HT1080 (cell line): ENCODE measurements around the gene TEKT3. TPM values are rescaled to one million over a fixed set of nuclear protein-coding genes. Genes with fewer than 3 reads are reported as not detected.
A peak's percentile ranks its signal among the peaks of the same experiment; 100 is the strongest.

Source experiments
- DNase-seq: peaks from one replicate; pipeline ENCODE4 v3.0.0-alpha.2; 2015; ENCODE audit warnings: low read depth
- total RNA-seq: library from RNA; depleted of rRNA; stranded (reverse); fragments of >200 nt; shearing (Covaris generic); gene quantifications from 2 replicates; pipeline ENCODE4 v1.2.3, GENCODE V29; 2014

TEKT3 gene
- total RNA-seq, 1 experiment from 2014 or later, result not detected

- DNase-seq, result no peak
Observed at GRCh38 chr17:15350777-15351477, 9.5 kb upstream of the TEKT3 start.

DNA sequence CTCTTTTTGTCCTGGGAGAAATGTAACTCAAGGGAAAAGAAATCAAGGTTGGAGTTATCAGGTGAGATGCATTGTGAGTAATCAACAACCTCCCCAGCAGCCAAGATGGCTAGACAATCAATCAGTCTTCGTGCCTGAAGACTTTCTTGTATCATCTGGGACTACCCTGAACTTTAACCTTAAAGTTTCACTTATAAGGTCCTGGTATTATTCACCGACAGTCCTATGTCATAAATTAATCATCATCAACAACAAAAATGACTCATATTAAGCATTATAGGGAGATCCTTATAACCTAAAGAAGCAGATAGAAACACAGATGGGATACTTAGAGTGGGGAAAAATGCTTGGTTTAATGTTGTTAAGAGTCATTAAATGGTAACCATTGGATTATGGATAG lies 7.7 kb upstream of the TEKT3 start:
- no peak for DNase-seq

- DNase-seq, result no peak
Observed at GRCh38 chr17:15348021-15348420, 6.6 kb upstream of the TEKT3 start.

DNA sequence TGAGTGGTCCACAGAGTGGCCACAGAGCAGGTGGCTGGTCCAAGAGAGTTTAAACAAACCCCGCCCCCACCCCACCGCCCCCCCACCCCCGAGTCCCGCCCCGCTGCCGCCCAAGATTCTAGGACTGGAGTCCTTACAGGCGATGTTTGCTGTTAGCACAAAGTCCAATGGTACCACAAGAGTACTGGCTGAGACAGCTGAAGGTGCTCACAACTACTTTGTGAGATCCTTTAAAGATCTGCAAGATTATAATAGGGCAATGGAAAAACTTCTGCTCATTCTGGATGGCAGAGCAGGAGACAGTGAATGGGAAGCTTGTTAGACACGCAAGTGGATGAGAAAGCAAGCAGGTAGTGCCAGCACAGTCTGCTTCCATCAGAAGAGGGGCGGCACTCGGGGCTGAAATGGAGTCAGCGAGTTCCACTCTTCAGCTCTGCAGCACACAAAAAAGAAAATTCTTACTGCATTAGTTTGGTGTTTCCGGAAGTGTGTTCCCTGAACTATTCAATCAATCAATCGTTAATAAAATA lies 4.7 kb upstream of the TEKT3 start:
- no peak for DNase-seq

- DNase-seq, result peak; percentile 54
Observed at GRCh38 chr17:15343749-15344148, 2.4 kb upstream of the TEKT3 start.

DNA sequence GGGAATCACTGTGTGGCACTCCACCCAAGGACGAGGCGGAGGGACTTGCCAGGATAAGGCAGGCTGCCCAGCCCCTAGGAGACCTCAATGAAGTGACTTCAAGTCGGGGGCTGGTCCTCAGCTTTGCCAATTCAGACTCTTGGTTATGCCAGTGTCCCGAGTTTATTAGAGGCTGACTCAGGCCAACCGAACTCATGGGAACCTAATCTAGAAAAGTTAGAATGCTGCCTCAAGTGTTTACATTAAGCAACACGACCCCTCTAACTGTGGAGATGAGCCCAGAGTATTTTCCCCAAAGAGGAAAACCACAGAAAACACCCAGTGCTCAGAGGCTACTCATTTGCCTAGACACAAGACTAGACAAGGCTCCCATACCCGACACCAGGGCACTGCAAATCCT lies 1.1 kb upstream of the TEKT3 start:
- DNase-seq, result peak; percentile 43

DNA sequence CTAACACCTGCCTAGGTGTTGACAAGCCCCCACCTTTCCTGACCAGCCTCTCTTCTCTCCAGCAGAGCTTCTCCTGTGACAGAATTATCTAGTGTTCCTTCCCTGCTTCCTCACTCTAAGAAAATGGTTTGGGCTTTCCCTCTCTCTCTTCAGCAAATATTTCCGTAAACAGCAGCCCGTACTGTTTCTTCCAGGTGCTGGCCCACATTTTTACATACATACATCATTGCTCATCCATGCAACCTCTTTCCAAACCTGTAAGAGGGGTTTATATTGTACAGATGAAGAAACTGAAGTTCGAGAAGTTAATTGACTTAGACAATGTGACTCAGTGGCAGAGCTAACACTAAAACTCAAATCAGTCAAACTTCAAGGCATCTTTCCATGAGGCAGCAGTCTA lies 569 bp upstream of the TEKT3 start:
- no peak for DNase-seq

DNA sequence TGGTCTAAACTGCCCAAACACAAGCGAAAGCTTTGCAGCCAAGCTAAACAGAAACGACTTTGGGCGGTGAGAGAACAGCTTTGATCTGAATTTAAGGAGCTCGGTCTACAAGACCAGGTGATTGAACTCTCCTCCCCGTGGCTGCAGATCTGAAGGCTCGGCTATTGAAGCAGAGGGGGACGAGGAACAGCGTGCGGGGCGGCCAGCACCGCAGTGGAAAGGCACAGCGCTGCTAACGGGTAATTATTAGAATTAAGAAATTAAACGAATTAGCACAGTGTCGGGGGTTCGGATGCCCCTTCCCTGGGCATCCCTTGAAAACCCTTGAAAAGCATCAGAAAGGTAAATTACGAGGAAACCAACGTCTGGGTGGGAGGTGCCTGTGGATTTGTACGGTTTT lies 431 bp downstream of the TEKT3 start:
- no peak for DNase-seq

GRCh38 chr17:15335446-15335845 lies 6.0 kb downstream of the TEKT3 start:
- no peak for DNase-seq

DNA sequence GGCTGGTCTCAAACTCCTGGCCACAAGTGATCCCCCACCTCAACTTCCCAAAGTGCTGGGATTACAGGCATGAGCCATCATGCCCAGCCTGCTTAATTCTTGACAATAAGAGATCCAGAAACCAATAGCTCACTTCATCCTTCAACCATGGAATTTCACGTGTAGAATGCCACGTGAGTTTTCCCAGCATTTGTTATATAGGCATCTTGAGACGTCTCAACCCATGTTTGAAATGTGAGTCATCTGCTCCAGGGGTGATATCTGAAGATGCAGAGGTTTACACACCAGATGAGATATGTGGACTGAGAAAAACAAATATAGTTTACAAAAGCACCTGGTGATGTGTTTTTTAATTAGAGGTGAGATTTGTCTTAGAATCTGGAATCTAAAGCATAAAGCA lies 7.1 kb downstream of the TEKT3 start:
- DNase-seq, result peak; percentile 68

- no peak for DNase-seq
Observed at GRCh38 chr17:15332338-15332737, 9.1 kb downstream of the TEKT3 start.

DNA sequence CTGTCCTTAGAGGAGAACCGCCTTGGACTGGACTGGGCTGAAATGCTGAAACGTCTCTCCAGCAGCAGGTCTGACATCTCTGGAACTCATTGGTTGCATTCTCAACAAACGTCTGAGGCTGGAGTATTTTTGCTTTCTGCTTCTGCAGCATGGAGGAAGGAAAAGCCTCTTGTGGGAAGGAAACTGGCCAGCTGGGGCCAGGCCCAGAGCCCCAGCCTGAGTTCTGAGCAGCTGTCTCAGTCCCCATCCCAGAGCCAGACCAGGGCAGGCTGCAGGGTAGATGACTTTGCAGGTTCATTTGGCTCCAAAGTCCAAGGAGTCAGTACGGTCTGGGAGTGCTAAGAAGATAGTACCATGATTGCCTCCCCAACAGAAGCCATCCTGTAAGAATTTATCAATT lies 18.3 kb downstream of the TEKT3 start:
- no peak for DNase-seq

GRCh38 chr17:15321556-15322251 lies 19.7 kb downstream of the TEKT3 start:
- no peak for DNase-seq

GRCh38 chr17:15319452-15320010 lies 21.9 kb downstream of the TEKT3 start:
- no peak for DNase-seq

GRCh38 chr17:15311996-15312395 lies 29.4 kb downstream of the TEKT3 start:
- no peak for DNase-seq

- DNase-seq, result no peak
Observed at GRCh38 chr17:15309793-15310192, 31.6 kb downstream of the TEKT3 start.

DNA sequence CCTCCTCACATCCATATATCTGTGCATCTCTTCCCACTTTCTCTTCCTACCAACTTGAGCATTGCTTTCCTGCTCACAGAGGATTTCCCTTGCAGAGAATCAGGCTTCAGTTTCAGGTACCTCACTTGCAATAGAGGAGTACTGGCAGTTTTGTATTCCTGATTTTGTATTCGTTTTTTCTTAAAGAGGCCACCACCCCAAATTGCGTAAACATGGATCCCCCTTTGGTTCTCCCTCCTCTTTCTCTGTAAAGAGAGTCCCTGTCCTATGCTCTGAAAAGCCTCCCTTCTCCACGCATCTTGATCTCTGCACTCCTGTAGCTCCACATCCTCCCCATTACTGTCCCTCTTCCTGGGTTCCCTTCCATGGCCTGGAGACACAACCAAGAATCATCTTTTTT lies 32.2 kb downstream of the TEKT3 start:
- no peak for DNase-seq

GRCh38 chr17:15308758-15309157 lies 32.6 kb downstream of the TEKT3 start:
- DNase-seq, result no peak

DNA sequence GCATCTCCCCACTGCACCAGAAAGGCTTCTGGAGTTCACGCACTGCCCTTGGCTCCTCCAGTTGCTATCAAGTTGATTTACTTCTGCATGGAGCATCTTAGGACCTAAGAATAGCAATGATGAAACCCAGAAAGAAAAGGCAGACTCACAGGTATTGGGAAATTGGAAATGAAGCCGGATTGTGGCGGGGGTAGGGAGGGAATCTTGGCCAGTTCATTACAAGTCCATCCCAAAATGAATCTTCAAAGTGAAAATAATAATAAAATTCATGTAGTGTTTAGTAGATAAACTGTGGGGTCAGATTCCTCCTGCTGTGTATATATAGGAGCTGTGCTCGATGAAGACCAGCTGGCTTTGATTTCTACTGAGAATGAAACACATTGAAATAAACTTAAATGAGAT lies 33.7 kb downstream of the TEKT3 start:
- DNase-seq, result no peak

GRCh38 chr17:15303851-15304250 lies 37.5 kb downstream of the TEKT3 start:
- no peak for DNase-seq

DNA sequence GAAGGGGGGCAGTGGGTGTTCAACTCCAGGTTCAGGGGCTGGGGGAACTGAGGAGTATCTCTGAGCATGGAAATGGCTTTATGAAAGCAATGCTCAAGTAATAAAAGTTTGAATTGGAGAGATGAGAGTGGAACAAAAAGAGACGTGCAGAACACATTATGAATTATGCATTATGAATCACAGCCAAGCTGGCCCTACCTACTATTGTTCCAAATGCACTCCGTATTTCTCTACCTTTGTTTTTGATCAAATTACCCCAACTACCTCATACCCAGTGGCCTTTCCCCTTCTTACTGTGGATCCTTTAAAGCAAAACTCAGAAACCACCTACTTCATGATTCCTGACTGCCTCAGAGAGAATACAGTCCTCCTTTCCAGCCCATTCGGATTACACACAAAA lies 38.1 kb downstream of the TEKT3 start:
- no peak for DNase-seq

DNA sequence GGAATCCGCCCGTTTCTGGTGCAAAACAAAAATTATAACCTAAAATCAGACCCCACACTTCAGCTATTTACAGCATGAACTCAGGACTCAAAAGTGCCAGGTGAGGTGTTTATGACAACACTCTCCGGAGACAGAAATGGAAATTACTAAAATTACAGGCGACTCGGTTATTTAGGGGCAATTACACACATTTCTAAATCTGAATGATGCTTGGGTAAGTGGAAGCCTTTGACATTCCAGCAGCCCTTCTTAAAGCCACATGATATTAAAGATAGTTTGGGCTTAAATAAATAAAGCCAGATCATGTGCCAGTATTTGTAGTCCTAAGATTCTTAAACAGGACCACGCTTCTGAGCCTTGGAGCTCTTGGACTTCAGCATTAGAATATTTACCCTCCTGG lies 39.6 kb downstream of the TEKT3 start:
- DNase-seq, result no peak

GRCh38 chr17:15298176-15298575 lies 43.2 kb downstream of the TEKT3 start:
- peak; percentile 67 for DNase-seq
